A673 (cell line): ENCODE measurements around the gene SUSD4. TPM values are rescaled to one million over a fixed set of nuclear protein-coding genes. Genes with fewer than 3 reads are reported as not detected.

ENCODE experiments used
- BruUV-seq: library from RNA; stranded (reverse); fragments of 400-500 nt; replicated peaks from 2 replicates; lab custom pipeline; 2021; lab: Mats Ljungman, UMichigan
- CTCF ChIA-PET: fragments of 300-600 bp; sonication (Branson Sonifier 250); formaldehyde crosslinking; loops from one replicate; lab custom pipeline; 2022; ENCODE audit warnings: antibody characterized with exemption; lab: Charles Lee
- POLR2A ChIA-PET: fragments of 300-600 bp; sonication (Branson Sonifier 250); formaldehyde crosslinking; loops from one replicate; lab custom pipeline; 2022; ENCODE audit warnings: antibody characterized with exemption; ENCODE audit not compliant: low non-redundant PET; lab: Charles Lee
- DNase-seq: peaks from one replicate; pipeline ENCODE4 v3.0.0-alpha.2; 2015; ENCODE audit warnings: low spot score
- H3K27ac ChIP-seq: fragments of 200-600 bp; sonication (generic); 2 replicates; pipeline ENCODE4 v1.5.1; 2016; ENCODE audit warnings: mixed run types, low read depth, mild to moderate bottlenecking, mixed read lengths, antibody characterized with exemption, low read length; ENCODE audit not compliant: poor library complexity, severe bottlenecking
- H3K27me3 ChIP-seq: fragments of 200-600 bp; sonication (generic); replicated peaks from 2 replicates; pipeline ENCODE4 v1.6.1; 2017; ENCODE audit warnings: mixed run types, low read depth, mild to moderate bottlenecking, mixed read lengths, antibody characterized with exemption, low read length; ENCODE audit not compliant: insufficient read depth, poor library complexity
- H3K36me3 ChIP-seq: fragments of 200-600 bp; sonication (generic); 2 replicates; pipeline ENCODE4 v1.6.1; 2016; ENCODE audit warnings: mixed run types, mild to moderate bottlenecking, mixed read lengths, antibody characterized with exemption, low read length; ENCODE audit not compliant: insufficient read depth, poor library complexity, severe bottlenecking
- H3K4me1 ChIP-seq: fragments of 200-600 bp; sonication (generic); 2 replicates; pipeline ENCODE4 v1.6.1; 2017; ENCODE audit warnings: mixed run types, mild to moderate bottlenecking, mixed read lengths, antibody characterized with exemption, low read length; ENCODE audit not compliant: insufficient read depth, poor library complexity, severe bottlenecking
- H3K4me3 ChIP-seq: fragments of 200-600 bp; sonication (generic); 2 replicates; pipeline ENCODE4 v1.5.1; 2016; ENCODE audit warnings: low read depth, mixed run types, mild to moderate bottlenecking, mixed read lengths, low read length; ENCODE audit not compliant: poor library complexity, severe bottlenecking
- H3K9me3 ChIP-seq: fragments of 200-600 bp; sonication (generic); 2 replicates; pipeline ENCODE4 v1.6.1; 2016; ENCODE audit warnings: mixed run types, low read depth, mild to moderate bottlenecking, mixed read lengths, antibody characterized with exemption, low read length; ENCODE audit not compliant: poor library complexity, severe bottlenecking
- CTCF ChIP-seq: fragments of 300-800, 200-600 bp; sonication (generic); conservative IDR thresholded peaks from 2 replicates; pipeline ENCODE4 v1.5.1; 2017; ENCODE audit warnings: low read depth, mild to moderate bottlenecking, antibody characterized with exemption, low read length, moderate library complexity, mixed read lengths
- EZH2 ChIP-seq: fragments of 200-600 bp; sonication (generic); IDR thresholded peaks from 2 replicates; pipeline ENCODE4 v1.6.1; 2017; ENCODE audit warnings: borderline replicate concordance, low read depth, mild to moderate bottlenecking, mixed read lengths, antibody characterized with exemption, low read length; ENCODE audit not compliant: poor library complexity, severe bottlenecking
- intact Hi-C: fragments of 100-400 bp; cut with micrococcal nuclease; formaldehyde crosslinking; loops from one replicate; pipeline ENCODE4 v1.10.0; 2022; ENCODE audit not compliant: unreplicated experiment
- total RNA-seq: library from RNA; stranded (reverse); gene quantifications from 2 replicates; pipeline ENCODE4 v1.2.3, GENCODE V29; 2021

SUSD4 gene
- total RNA-seq, 1 experiment from 2014 or later = not detected

DNA sequence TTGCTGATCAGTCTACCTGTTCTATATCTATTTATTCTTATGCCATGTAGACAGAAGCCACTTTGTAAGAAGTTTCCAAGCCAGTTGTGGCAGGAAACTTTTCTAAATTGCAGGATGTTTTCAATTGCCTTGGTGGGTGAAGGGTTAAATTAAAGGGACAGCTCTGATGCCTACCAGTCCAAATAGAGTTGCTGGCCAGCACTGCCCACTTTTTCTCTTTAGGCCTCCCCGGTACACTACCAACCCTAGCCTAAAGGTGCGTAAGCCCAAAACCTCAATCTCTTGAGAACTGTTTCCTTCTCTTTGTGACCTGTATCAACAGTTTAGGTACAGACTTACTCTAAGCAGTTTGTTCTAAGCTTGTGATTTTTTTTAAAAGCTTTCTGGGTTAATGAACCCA lies 15.5 kb downstream of the SUSD4 start:
- Histone ChIP-seq H3K27ac (no peak overlapping the region), H3K4me1 (no peaks in the 10 kb centered on the region), H3K27me3 (peaks cover 17% of the 10 kb centered on the region), H3K4me3 (no peak overlapping the region), H3K9me3 (no peaks in the 10 kb centered on the region), H3K36me3 (no peaks in the 10 kb centered on the region)
- CTCF ChIA-PET = no interaction called here
- POLR2A ChIA-PET = no interaction called here
- no peak for TF ChIP-seq EZH2
- no TSS peak for BruUV-seq
- no peak for DNase-seq
- intact Hi-C loops = no loop called here

DNA sequence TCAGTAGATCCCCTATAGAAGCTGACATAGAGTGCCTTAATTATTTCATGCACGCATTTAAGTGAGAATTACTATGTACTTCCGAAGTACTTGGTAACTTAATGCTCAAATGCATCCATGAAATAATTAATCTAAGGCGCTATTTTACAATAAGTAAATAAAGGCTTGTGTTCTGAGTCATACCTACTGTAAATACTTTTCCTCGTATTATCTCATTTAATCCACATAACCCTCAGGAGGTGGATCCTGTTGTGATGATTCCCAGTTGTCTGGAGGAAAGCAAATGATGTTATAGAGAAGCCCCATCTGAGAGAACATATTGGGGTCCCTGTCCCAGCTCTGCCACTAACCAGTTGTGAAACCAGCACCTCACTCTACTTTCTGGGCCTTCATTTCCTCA lies 16.4 kb downstream of the SUSD4 start:
- no peak overlapping the region for H3K27ac ChIP-seq
- H3K36me3 ChIP-seq = no peaks in the 10 kb centered on the region
- ChIA-PET CTCF (no interaction called here), POLR2A (no interaction called here)
- no peaks in the 10 kb centered on the region for H3K4me1 ChIP-seq
- H3K27me3 ChIP-seq = peaks cover 9% of the 10 kb centered on the region
- no peak for TF ChIP-seq CTCF
- TF ChIP-seq EZH2 = no peak
- DNase-seq = no peak
- H3K4me3 ChIP-seq = no peak overlapping the region
- intact Hi-C loops = no loop called here
- BruUV-seq = no TSS peak
- no peaks in the 10 kb centered on the region for H3K9me3 ChIP-seq

GRCh38 chr1:223346311-223346710 lies 17.7 kb downstream of the SUSD4 start:
- ChIA-PET POLR2A (no interaction called here), CTCF (no interaction called here)
- intact Hi-C loops = no loop called here
- peaks cover 5% of the 10 kb centered on the region for H3K27me3 ChIP-seq
- H3K9me3 ChIP-seq = no peaks in the 10 kb centered on the region
- H3K4me3 ChIP-seq = no peak overlapping the region
- H3K36me3 ChIP-seq = no peaks in the 10 kb centered on the region
- TF ChIP-seq EZH2 = no peak
- no peak for TF ChIP-seq CTCF
- no peak overlapping the region for H3K27ac ChIP-seq
- H3K4me1 ChIP-seq = no peaks in the 10 kb centered on the region
- DNase-seq = no peak
- no TSS peak for BruUV-seq

DNA sequence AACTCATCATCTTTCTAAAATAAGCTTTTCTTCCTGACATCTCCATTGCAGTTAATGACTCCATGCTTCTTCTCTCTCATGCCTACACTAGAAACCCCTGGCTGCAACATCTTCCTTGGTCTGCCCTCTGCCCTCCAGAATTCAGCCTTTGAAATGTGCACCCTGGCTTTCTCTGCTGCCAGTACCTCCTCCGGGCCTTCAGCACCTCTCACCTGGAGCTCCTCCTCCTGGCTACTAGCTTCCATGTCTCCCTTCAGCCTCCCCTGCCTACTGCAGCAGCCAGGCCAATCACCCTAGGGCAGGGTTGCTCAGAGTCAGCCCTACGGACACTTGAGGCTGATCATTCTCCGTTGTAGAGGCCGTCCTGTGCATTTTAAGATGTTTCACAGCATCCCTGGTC lies 18.3 kb downstream of the SUSD4 start:
- BruUV-seq = no TSS peak
- TF ChIP-seq CTCF (no peak), EZH2 (no peak)
- no peaks in the 10 kb centered on the region for H3K36me3 ChIP-seq
- no peak for DNase-seq
- peaks cover 5% of the 10 kb centered on the region for H3K27me3 ChIP-seq
- intact Hi-C loops = no loop called here
- ChIA-PET POLR2A (no interaction called here), CTCF (interaction anchor here (0.5 kb wide), 1 partner anchor 18 kb away, joined by 3 read pairs; no protein-coding TSS in a partner anchor)
- no peaks in the 10 kb centered on the region for H3K9me3 ChIP-seq
- H3K4me3 ChIP-seq = no peak overlapping the region
- H3K27ac ChIP-seq = no peak overlapping the region
- no peaks in the 10 kb centered on the region for H3K4me1 ChIP-seq
